Neural progenitor cell (in vitro differentiated cells): Measurements from ENCODE around the gene TNFRSF6B. TPM values are rescaled to one million over a fixed set of nuclear protein-coding genes. Genes with fewer than 3 reads are reported as not detected.

Source experiments
- DNase-seq: peaks from one replicate; pipeline ENCODE4 v3.0.0-alpha.2; 2016; ENCODE audit warnings: low spot score
- H2AFZ ChIP-seq: fragments of 200-600 bp; sonication (generic); replicated peaks from 2 replicates; pipeline ENCODE4 v1.6.1; 2016; ENCODE audit warnings: antibody characterized with exemption
- H3F3A ChIP-seq: fragments of 200-600 bp; sonication (generic); 2 replicates; pipeline ENCODE4 v1.6.1; 2016; ENCODE audit warnings: antibody characterized with exemption, low read depth
- H3K27ac ChIP-seq: fragments of 200-600 bp; sonication (generic); 2 replicates; pipeline ENCODE4 v1.5.1; 2016; ENCODE audit warnings: mild to moderate bottlenecking
- H3K27me3 ChIP-seq: fragments of 200-600 bp; sonication (generic); 2 replicates; pipeline ENCODE4 v1.6.1; 2016; ENCODE audit warnings: mild to moderate bottlenecking, moderate library complexity
- H3K36me3 ChIP-seq: fragments of 200-600 bp; sonication (generic); 2 replicates; pipeline ENCODE4 v1.5.1; 2016
- H3K4me1 ChIP-seq: fragments of 200-600 bp; sonication (generic); 2 replicates; pipeline ENCODE4 v1.6.1; 2016; ENCODE audit warnings: mixed run types
- H3K4me2 ChIP-seq: fragments of 200-600 bp; sonication (generic); 2 replicates; pipeline ENCODE4 v1.6.1; 2016
- H3K4me3 ChIP-seq: fragments of 200-600 bp; sonication (generic); 2 replicates; pipeline ENCODE4 v1.5.1; 2016
- H3K79me2 ChIP-seq: fragments of 200-600 bp; sonication (generic); 2 replicates; pipeline ENCODE4 v1.6.1; 2016; ENCODE audit warnings: low read depth
- H3K9ac ChIP-seq: fragments of 200-600 bp; sonication (generic); 2 replicates; pipeline ENCODE4 v1.6.1; 2016
- H3K9me3 ChIP-seq: fragments of 200-600 bp; sonication (generic); 2 replicates; pipeline ENCODE4 v1.5.1; 2016; ENCODE audit warnings: low read depth
- H4K20me1 ChIP-seq: fragments of 200-600 bp; sonication (generic); 2 replicates; pipeline ENCODE4 v1.6.1; 2016; ENCODE audit warnings: low read depth
- H3K27ac Mint-ChIP-seq: 3 replicates; pipeline ENCODE4 v1.8.0; 2021; ENCODE audit warnings: mixed read lengths
- H3K27me3 Mint-ChIP-seq: 2 replicates; pipeline ENCODE4 v1.8.0; 2022; ENCODE audit warnings: low read depth, mild to moderate bottlenecking, inconsistent platforms, moderate library complexity, mixed read lengths; ENCODE audit not compliant: insufficient read depth
- H3K36me3 Mint-ChIP-seq: 3 replicates; pipeline ENCODE4 v1.8.0; 2021; ENCODE audit warnings: mixed read lengths
- H3K4me1 Mint-ChIP-seq: 3 replicates; pipeline ENCODE4 v1.8.0; 2021; ENCODE audit warnings: mixed read lengths
- H3K4me3 Mint-ChIP-seq: 3 replicates; pipeline ENCODE4 v1.8.0; 2021; ENCODE audit warnings: mild to moderate bottlenecking, moderate library complexity, mixed read lengths
- H3K9me3 Mint-ChIP-seq: 3 replicates; pipeline ENCODE4 v1.8.0; 2020; ENCODE audit warnings: mixed read lengths
- CTCF ChIP-seq: fragments of 200-600 bp; sonication (generic); IDR thresholded peaks from 2 replicates; pipeline ENCODE4 v1.5.1; 2017; ENCODE audit warnings: antibody characterized with exemption, mild to moderate bottlenecking
- EZH2 ChIP-seq: fragments of 200-600 bp; sonication (generic); IDR thresholded peaks from 2 replicates; pipeline ENCODE4 v1.6.1; 2017; ENCODE audit warnings: antibody characterized with exemption, mild to moderate bottlenecking, moderate library complexity
- EZH2phosphoT487 ChIP-seq: fragments of 200-600 bp; sonication (generic); IDR thresholded peaks from 2 replicates; pipeline ENCODE4 v1.6.1; 2017; ENCODE audit warnings: antibody characterized with exemption
- total RNA-seq: library from RNA; depleted of rRNA; stranded (reverse); fragments of >200 nt; gene quantifications from 2 replicates; pipeline ENCODE4 v1.2.3, GENCODE V29; 2015; ENCODE audit warnings: low replicate concordance

TNFRSF6B gene
- total RNA-seq, 1 donor from 2014 or later: not detected

GRCh38 chr20:63653974-63654668, 42.3 kb upstream of the TNFRSF6B start:
- DNase-seq: no peak
- H2AFZ ChIP-seq: no peak overlapping the region
- H3F3A ChIP-seq: peaks cover 29% of the 10 kb centered on the region
- peak overlapping the region; percentile 66 for H3K4me3 ChIP-seq
- peak overlapping the region; percentile 82 for H3K4me3 Mint-ChIP-seq
- no peaks in the 10 kb centered on the region for H3K36me3 ChIP-seq
- H3K9me3 Mint-ChIP-seq: no peaks in the 10 kb centered on the region
- H3K4me1 Mint-ChIP-seq: peaks cover 35% of the 10 kb centered on the region
- H3K36me3 Mint-ChIP-seq: no peaks in the 10 kb centered on the region
- H3K9ac ChIP-seq: no peak overlapping the region
- peaks cover 10% of the 10 kb centered on the region for H3K4me1 ChIP-seq
- no peaks in the 10 kb centered on the region for H3K9me3 ChIP-seq
- H3K27ac ChIP-seq: no peak overlapping the region
- peaks cover 4% of the 10 kb centered on the region for H3K79me2 ChIP-seq
- peak overlapping the region; percentile 95 for H3K27ac Mint-ChIP-seq
- peaks cover 20% of the 10 kb centered on the region for H4K20me1 ChIP-seq
- H3K4me2 ChIP-seq: peak overlapping the region; percentile 80
- H3K27me3 Mint-ChIP-seq: peaks cover 13% of the 10 kb centered on the region
- TF ChIP-seq EZH2phosphoT487: no peak
- no peak for TF ChIP-seq CTCF
- no peak for TF ChIP-seq EZH2
- peaks cover 31% of the 10 kb centered on the region for H3K27me3 ChIP-seq

GRCh38 chr20:63655249-63655648, 41.2 kb upstream of the TNFRSF6B start:
- Histone ChIP-seq H2AFZ (no peak overlapping the region), H3K27ac (no peak overlapping the region), H4K20me1 (peaks cover 23% of the 10 kb centered on the region), H3K4me3 (no peak overlapping the region), H3K9me3 (no peaks in the 10 kb centered on the region), H3K36me3 (no peaks in the 10 kb centered on the region), H3F3A (peaks cover 29% of the 10 kb centered on the region), H3K27me3 (peaks cover 31% of the 10 kb centered on the region), H3K4me1 (peaks cover 10% of the 10 kb centered on the region), H3K4me2 (no peak overlapping the region), H3K79me2 (peaks cover 8% of the 10 kb centered on the region), H3K9ac (no peak overlapping the region)
- Mint-ChIP-seq H3K36me3 (no peaks in the 10 kb centered on the region), H3K4me3 (no peak overlapping the region), H3K27me3 (peaks cover 13% of the 10 kb centered on the region), H3K4me1 (peaks cover 45% of the 10 kb centered on the region), H3K27ac (no peak overlapping the region), H3K9me3 (no peaks in the 10 kb centered on the region)
- no peak for DNase-seq
- TF ChIP-seq EZH2 (no peak), CTCF (no peak), EZH2phosphoT487 (no peak)

GRCh38 chr20:63656451-63656850, 40.0 kb upstream of the TNFRSF6B start:
- Histone ChIP-seq H3K4me1 (peaks cover 10% of the 10 kb centered on the region), H3K9ac (no peak overlapping the region), H3K27me3 (peaks cover 23% of the 10 kb centered on the region), H3F3A (peaks cover 27% of the 10 kb centered on the region), H4K20me1 (peaks cover 18% of the 10 kb centered on the region), H3K27ac (no peak overlapping the region), H2AFZ (no peak overlapping the region), H3K36me3 (no peaks in the 10 kb centered on the region), H3K79me2 (peaks cover 8% of the 10 kb centered on the region), H3K4me2 (no peak overlapping the region), H3K4me3 (no peak overlapping the region), H3K9me3 (no peaks in the 10 kb centered on the region)
- Mint-ChIP-seq H3K4me1 (peaks cover 40% of the 10 kb centered on the region), H3K27ac (no peak overlapping the region), H3K27me3 (peaks cover 12% of the 10 kb centered on the region), H3K4me3 (no peak overlapping the region), H3K9me3 (no peaks in the 10 kb centered on the region), H3K36me3 (peaks cover 2% of the 10 kb centered on the region)
- TF ChIP-seq CTCF (no peak), EZH2phosphoT487 (no peak), EZH2 (no peak)
- DNase-seq: no peak
